ENCODE measurements around the gene KRT12.

Gene KRT12

GRCh38 chr17:40866838-40867237 is at the start of gene KRT12:
TSS of gene KRT12 (minus strand) at chr17:40867223. CDS start at chr17:40867186, 37 bp downstream.
- DNase-seq (ENCODE audit: low read depth): no peak

- no peak for DNase-seq (ENCODE audit: low read depth)
These were observed 49.3 kb upstream of the KRT12 start for GRCh38 chr17:40916366-40916765.

GRCh38 chr17:40915721-40916256 is 48.8 kb upstream of the KRT12 start:
- DNase-seq (ENCODE audit: low read depth): peak; percentile 64

- DNase-seq (ENCODE audit: low read depth): peak; percentile 99
These were observed 48.2 kb upstream of the KRT12 start for GRCh38 chr17:40915199-40915661.

- no peak for DNase-seq (ENCODE audit: low read depth)
These were observed 47.2 kb upstream of the KRT12 start for GRCh38 chr17:40914075-40914855.

GRCh38 chr17:40912486-40913210 is 45.6 kb upstream of the KRT12 start:
- DNase-seq (ENCODE audit: low read depth): peak; percentile 33

- DNase-seq (ENCODE audit: low read depth): peak; percentile 26
These were observed 43.4 kb upstream of the KRT12 start for GRCh38 chr17:40910441-40910841.

GRCh38 chr17:40909755-40910154 is 42.7 kb upstream of the KRT12 start:
- peak; percentile 82 for DNase-seq (ENCODE audit: low read depth)

GRCh38 chr17:40909351-40909750 is 42.3 kb upstream of the KRT12 start:
- DNase-seq (ENCODE audit: low read depth): peak; percentile 100

GRCh38 chr17:40906613-40907012 is 39.6 kb upstream of the KRT12 start:
- DNase-seq (ENCODE audit: low read depth): no peak

- DNase-seq (ENCODE audit: low read depth): no peak
These were observed 38.3 kb upstream of the KRT12 start for GRCh38 chr17:40905370-40905769.

- peak; percentile 91 for DNase-seq (ENCODE audit: low read depth)
These were observed 36.3 kb upstream of the KRT12 start for GRCh38 chr17:40903129-40903847.

GRCh38 chr17:40902498-40902897 is 35.5 kb upstream of the KRT12 start:
- no peak for DNase-seq (ENCODE audit: low read depth)

- peak; percentile 64 for DNase-seq (ENCODE audit: low read depth)
These were observed 35.0 kb upstream of the KRT12 start for GRCh38 chr17:40901981-40902474.

- DNase-seq (ENCODE audit: low read depth): no peak
These were observed 33.9 kb upstream of the KRT12 start for GRCh38 chr17:40900809-40901356.

GRCh38 chr17:40896916-40897455 is 30.0 kb upstream of the KRT12 start:
- DNase-seq (ENCODE audit: low read depth): no peak

- DNase-seq (ENCODE audit: low read depth): no peak
These were observed 28.2 kb upstream of the KRT12 start for GRCh38 chr17:40895106-40895730.

- DNase-seq (ENCODE audit: low read depth): no peak
These were observed 21.2 kb upstream of the KRT12 start for GRCh38 chr17:40888196-40888720.

- peak; percentile 72 for DNase-seq (ENCODE audit: low read depth)
These were observed 19.1 kb upstream of the KRT12 start for GRCh38 chr17:40886090-40886489.

- peak; percentile 53 for DNase-seq (ENCODE audit: low read depth)
These were observed 17.9 kb upstream of the KRT12 start, which contains the start of gene KRT20 for GRCh38 chr17:40884708-40885512. TSS of gene KRT20 (minus strand) at chr17:40885242. CDS start at chr17:40885185, 57 bp downstream.
